ENCODE results near the gene BCAN.
A peak's percentile ranks its signal among the peaks of the same experiment; 100 is the strongest.

Gene BCAN

GRCh38 chr1:156616463-156616862 is 25.5 kb upstream of the BCAN start:
- TF ChIP-seq CTCF (IDR thresholded peaks at IDR 0.05; ENCODE audit: control insufficient read depth, extremely low read depth, insufficient read depth): 0 out of 2 replicates have a peak, but pooled peaks have one; percentile 4
- DNase-seq (ENCODE audit: low read depth): peak; percentile 87

GRCh38 chr1:156618853-156619581 is 22.9 kb upstream of the BCAN start, which contains the start of gene HAPLN2:
TSS of gene HAPLN2 (plus strand) at chr1:156619415. CDS start at chr1:156623491, 4,076 bp downstream.
- TF ChIP-seq CTCF (IDR thresholded peaks at IDR 0.05; ENCODE audit: control insufficient read depth, extremely low read depth, insufficient read depth): peak; percentile 63
- no peak within 1 kb of the TSS for H3K4me3 ChIP-seq (ENCODE audit: low read depth, low read length)
- DNase-seq (ENCODE audit: low read depth): no peak

More at GRCh38 chr1:156616463-156616862, 25.5 kb upstream of the BCAN start:
- H3K4me3 ChIP-seq (ENCODE audit: low read depth, low read length): peak overlapping the region; percentile 13

- H3K4me3 ChIP-seq (ENCODE audit: low read depth, low read length): no peak overlapping the region
- no peak for TF ChIP-seq CTCF (IDR thresholded peaks at IDR 0.05; ENCODE audit: control insufficient read depth, extremely low read depth, insufficient read depth)
- no peak for DNase-seq (ENCODE audit: low read depth)
These were observed 22.3 kb upstream of the BCAN start for GRCh38 chr1:156619582-156619955.

GRCh38 chr1:156622581-156623297 is 19.2 kb upstream of the BCAN start:
- TF ChIP-seq CTCF (IDR thresholded peaks at IDR 0.05; ENCODE audit: control insufficient read depth, extremely low read depth, insufficient read depth): no peak
- DNase-seq (ENCODE audit: low read depth): no peak

GRCh38 chr1:156623946-156624813 is 17.7 kb upstream of the BCAN start:
- DNase-seq (ENCODE audit: low read depth): no peak
- H3K4me3 ChIP-seq (ENCODE audit: low read depth, low read length): peak overlapping the region; percentile 26; the same call in 1 of the 2 replicates
- TF ChIP-seq CTCF (IDR thresholded peaks at IDR 0.05; ENCODE audit: control insufficient read depth, extremely low read depth, insufficient read depth): peak; percentile 36

More at GRCh38 chr1:156622581-156623297, 19.2 kb upstream of the BCAN start:
- H3K4me3 ChIP-seq (ENCODE audit: low read depth, low read length): no peak overlapping the region

- no peak overlapping the region for H3K4me3 ChIP-seq (ENCODE audit: low read depth, low read length)
- no peak for TF ChIP-seq CTCF (IDR thresholded peaks at IDR 0.05; ENCODE audit: control insufficient read depth, extremely low read depth, insufficient read depth)
- no peak for DNase-seq (ENCODE audit: low read depth)
These were observed 17.0 kb upstream of the BCAN start for GRCh38 chr1:156624814-156625435.
